Subcutaneous abdominal adipose tissue (tissue), 5 donors: ENCODE data around the gene REV1.
A peak's percentile ranks its signal among the peaks of the same experiment; 100 is the strongest.
"Not testable (repeated sequence)": the region's sequence is repeated elsewhere in the genome, so short reads cannot be mapped to it uniquely, and the experiment has no call there.

Experiments
- H3K27ac ChIP-seq: one replicate; pipeline ENCODE4 v1.7.0; 2013; ENCODE audit warnings: low read depth, mild to moderate bottlenecking, inconsistent platforms, low read length, moderate library complexity
- H3K27me3 ChIP-seq, 5 donors: one replicate each; pipeline ENCODE4 v1.7.0; 2013; ENCODE audit warnings: low read length in 5 of 5, inconsistent platforms in 1 of 5; ENCODE audit not compliant: control insufficient read depth in 5 of 5, insufficient read depth in 4 of 5
- H3K36me3 ChIP-seq, 5 donors: one replicate each; pipeline ENCODE4 v1.7.0; 2013; ENCODE audit warnings: low read length in 5 of 5; ENCODE audit not compliant: control insufficient read depth in 5 of 5, insufficient read depth in 5 of 5
- H3K4me1 ChIP-seq, 5 donors: one replicate each; pipeline ENCODE4 v1.7.0; 2013; ENCODE audit warnings: low read length in 5 of 5, mild to moderate bottlenecking in 3 of 5, moderate library complexity in 1 of 5; ENCODE audit not compliant: control insufficient read depth in 5 of 5, insufficient read depth in 5 of 5
- H3K4me3 ChIP-seq, 5 donors: one replicate each; pipeline ENCODE4 v1.7.0; 2013; ENCODE audit warnings: low read length in 5 of 5, low read depth in 1 of 5
- H3K9ac ChIP-seq, 5 donors: one replicate each; pipeline ENCODE4 v1.7.0; 2013; ENCODE audit warnings: low read length in 5 of 5, mild to moderate bottlenecking in 4 of 5, moderate library complexity in 3 of 5
- H3K9me3 ChIP-seq, 5 donors: one replicate each; pipeline ENCODE4 v1.7.0; 2013; ENCODE audit warnings: low read length in 5 of 5; ENCODE audit not compliant: control insufficient read depth in 5 of 5
- donor health status: healthy.
- donor health status: healthy.
- donor health status: healthy.
- donor health status: healthy.
- donor health status: healthy.

REV1 gene

DNA sequence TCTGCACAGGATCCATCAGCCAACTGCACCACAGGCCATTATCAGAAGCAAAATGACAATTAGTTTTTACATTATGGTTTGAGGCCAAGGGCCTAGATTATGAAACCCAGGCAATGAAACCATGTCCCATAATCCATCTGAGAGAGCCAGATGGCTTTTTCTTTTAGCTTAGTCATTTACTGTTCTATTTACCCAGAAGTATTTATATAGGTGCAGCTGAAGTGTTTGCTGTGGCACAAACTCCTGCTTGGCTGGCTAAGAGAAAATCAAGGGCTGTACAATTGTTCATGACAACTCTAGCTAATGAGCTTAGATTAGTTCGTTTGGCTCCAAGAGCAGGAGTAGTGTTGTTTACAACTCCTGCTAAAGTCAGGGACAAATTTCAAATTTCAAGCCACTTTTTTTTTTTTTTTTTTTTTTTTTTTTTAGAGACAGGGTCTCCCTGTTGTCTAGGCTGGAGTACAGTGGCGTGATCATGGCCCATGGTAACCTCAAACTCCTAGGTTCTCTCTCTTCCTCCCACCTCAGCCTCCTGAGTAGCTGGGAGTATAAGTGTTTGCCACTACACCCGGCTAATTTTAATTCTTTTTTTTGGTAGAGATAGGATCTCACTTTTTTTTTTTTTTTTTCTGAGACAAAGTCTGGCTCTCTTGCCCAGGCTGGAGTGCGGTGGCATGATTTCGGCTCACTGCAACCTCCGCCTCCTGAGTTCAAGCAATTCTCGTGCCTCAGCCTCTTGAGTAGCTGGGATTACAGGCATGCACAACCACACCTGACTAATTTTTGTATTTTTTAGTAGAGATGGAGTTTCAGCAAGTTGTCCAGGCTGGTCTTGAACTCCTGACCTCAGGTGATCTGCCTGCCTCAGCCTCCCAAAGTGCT, 18.4 kb upstream of the REV1 start:
- no peak overlapping the region for H3K27ac ChIP-seq
- no peak overlapping the region for H3K9ac ChIP-seq
- no peak overlapping the region for H3K4me3 ChIP-seq
- no peaks in the 10 kb centered on the region for H3K36me3 ChIP-seq
- H3K4me1 ChIP-seq: no peaks in the 10 kb centered on the region
- no peaks in the 10 kb centered on the region for H3K27me3 ChIP-seq
- H3K9me3 ChIP-seq: no peaks in the 10 kb centered on the region

DNA sequence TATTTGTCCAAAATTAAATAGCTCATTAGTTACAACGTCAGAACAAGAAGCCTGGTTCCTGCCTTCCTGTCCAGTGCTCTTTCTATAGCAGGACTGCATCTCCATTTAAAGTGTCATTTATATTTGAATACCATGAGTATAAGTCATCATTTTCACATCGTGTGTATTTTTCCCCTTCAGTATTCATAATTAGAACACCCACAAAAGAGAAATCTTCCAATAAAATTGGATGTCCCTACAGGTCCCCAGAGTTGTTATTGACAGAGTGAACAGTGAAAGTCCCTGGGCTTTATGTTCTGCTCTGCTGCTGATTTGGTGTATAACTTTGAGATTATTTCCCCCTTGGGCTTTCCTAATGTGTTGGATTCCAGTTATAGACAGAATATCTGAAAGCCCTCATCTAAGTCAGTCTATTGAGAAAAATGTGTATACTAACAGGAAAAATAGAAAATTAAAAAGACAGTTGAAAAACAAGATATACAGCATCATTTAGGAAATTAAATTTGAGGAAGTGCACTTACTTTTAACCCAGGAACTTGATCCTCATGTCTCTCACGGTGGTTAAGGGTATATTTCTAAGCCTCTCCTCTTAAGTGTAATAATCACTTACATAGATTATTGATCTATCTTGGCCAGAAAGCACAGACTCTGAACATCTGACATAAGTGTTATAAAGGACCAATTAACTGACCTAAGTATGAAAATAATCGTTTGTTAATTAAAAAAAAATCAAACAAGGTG, 15.2 kb upstream of the REV1 start:
- Histone ChIP-seq H3K36me3 (no peaks in the 10 kb centered on the region), H3K4me3 (no peak overlapping the region), H3K27ac (no peak overlapping the region), H3K4me1 (no peaks in the 10 kb centered on the region), H3K9me3 (no peaks in the 10 kb centered on the region), H3K27me3 (no peaks in the 10 kb centered on the region), H3K9ac (no peak overlapping the region)

DNA sequence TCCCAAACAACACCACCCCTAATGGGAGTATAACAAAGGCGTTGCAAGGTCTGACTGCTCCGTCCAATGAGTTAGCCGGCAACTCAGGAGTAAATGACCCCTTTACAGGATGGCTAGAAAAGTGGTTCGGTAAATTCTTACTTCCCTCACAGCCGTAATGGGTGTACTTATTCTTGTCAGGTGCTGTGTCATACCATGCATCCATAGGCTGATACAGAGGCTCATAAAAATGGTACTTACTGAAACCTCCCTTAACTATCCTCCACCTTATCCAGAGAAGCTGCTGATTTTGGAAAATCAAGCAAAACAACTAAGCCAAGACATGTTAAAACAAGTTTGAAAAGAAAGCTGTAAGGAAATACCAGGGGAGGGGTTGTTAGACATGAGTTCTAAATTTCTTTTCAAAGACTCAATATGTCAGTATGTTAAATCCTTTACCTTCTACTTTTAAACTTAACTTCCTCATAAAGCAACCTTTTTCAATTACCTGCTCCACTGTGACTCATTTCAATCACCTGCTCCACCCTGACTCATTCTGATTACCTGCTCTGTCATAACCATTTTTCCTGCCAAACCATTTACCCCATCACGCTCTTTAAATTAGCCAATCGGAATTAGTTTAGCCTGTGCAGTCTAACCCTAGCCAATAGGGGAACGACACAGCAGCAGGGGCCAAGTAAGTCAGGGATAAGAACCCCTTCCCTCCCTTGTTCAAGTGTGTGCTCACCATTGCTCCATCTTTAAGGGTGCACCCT, 14.0 kb upstream of the REV1 start:
- not testable (repeated sequence) for H3K4me1 ChIP-seq, H3K36me3 ChIP-seq, H3K9ac ChIP-seq, H3K4me3 ChIP-seq, H3K9me3 ChIP-seq, H3K27ac ChIP-seq, H3K27me3 ChIP-seq

DNA sequence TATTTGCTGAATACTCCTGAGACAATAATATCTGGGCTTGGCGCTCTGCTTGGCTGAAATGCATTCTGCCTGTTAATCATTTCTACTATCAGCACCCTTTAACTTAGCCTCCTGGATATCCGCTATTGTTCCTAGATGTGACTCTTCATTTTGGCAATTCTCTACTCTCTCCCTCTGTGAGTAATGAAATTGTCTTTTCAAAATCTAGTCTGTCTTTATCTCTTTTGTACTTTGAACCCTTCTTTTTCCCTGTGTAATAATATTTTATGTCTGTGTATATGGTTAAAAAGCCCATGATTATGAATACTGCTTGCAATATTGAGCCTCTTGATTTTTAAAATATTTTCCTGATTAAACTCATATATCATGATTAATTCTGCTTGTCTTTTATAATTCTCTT, 6.2 kb upstream of the REV1 start:
- peaks cover 0 to 4% (median 0%) of the 10 kb centered on the region in 5 donors for H3K27me3 ChIP-seq
- no peak overlapping the region for H3K4me3 ChIP-seq
- H3K27ac ChIP-seq: no peak overlapping the region
- H3K36me3 ChIP-seq: no peaks in the 10 kb centered on the region
- no peaks in the 10 kb centered on the region for H3K4me1 ChIP-seq
- H3K9ac ChIP-seq: no peak overlapping the region
- no peaks in the 10 kb centered on the region for H3K9me3 ChIP-seq

DNA sequence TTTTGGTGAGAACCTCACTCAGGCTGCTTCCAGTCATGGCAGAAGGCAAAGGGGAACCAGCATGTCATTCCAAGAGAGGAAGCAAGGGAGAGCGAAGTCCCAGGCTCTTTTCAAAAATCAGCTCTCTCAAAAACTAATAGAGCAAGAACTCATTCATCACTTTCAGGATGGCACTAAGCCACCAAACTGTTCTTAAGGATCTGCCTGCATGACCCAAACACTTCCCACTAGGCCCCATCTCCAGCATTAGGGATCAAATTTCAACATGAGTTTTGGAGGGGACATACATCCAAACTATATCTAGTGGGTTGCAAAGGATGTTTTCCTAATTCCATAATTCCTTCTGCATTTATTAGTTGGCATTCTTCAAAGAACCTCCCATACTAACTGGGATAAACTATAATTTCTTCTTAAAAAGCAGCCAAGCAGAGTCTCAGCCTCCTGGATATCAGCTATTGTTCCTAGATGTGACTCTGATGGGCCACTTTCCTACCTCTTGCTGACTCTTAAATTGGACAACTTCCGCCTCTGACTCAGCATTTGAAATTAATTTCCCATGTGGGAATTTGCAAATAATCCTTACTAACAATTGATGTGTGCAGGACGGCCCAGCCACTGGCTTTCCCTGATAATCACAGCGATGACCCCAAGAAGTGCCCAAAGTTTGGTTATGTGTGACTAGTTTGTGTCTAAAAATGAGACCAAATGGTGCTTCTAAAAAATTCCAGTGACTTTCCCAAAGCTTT, 5.5 kb upstream of the REV1 start:
- Histone ChIP-seq H3K4me1 (peaks cover 0 to 7% (median 5%) of the 10 kb centered on the region in 5 donors), H3K4me3 (no peak overlapping the region), H3K9me3 (no peaks in the 10 kb centered on the region), H3K36me3 (no peaks in the 10 kb centered on the region), H3K27me3 (peaks cover 0 to 4% (median 0%) of the 10 kb centered on the region in 5 donors), H3K27ac (no peak overlapping the region), H3K9ac (no peak overlapping the region)

DNA sequence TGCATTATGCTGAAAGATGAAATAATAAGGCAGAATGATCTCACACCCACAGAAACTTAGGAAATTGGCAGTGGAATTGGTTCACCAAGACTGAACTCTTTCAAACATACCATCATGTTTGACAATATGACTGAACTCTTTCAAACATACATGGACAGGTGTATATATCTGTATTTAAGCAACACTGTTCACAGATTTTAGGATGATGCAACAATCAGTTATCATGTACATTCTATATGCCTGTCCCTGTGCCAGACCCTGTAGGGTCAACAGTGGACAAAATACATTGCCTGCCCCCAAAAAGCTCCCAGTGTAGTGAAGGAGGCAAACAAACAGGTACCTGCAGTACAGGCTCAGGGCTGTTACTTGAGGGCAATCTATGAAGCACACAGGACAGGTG, 2.9 kb upstream of the REV1 start:
- Histone ChIP-seq H3K27ac (no peak overlapping the region), H3K9me3 (no peaks in the 10 kb centered on the region), H3K36me3 (no peaks in the 10 kb centered on the region), H3K9ac (no peak overlapping the region), H3K4me1 (peaks cover 0 to 21% (median 18%) of the 10 kb centered on the region in 5 donors), H3K27me3 (no peaks in the 10 kb centered on the region), H3K4me3 (no peak overlapping the region)

DNA sequence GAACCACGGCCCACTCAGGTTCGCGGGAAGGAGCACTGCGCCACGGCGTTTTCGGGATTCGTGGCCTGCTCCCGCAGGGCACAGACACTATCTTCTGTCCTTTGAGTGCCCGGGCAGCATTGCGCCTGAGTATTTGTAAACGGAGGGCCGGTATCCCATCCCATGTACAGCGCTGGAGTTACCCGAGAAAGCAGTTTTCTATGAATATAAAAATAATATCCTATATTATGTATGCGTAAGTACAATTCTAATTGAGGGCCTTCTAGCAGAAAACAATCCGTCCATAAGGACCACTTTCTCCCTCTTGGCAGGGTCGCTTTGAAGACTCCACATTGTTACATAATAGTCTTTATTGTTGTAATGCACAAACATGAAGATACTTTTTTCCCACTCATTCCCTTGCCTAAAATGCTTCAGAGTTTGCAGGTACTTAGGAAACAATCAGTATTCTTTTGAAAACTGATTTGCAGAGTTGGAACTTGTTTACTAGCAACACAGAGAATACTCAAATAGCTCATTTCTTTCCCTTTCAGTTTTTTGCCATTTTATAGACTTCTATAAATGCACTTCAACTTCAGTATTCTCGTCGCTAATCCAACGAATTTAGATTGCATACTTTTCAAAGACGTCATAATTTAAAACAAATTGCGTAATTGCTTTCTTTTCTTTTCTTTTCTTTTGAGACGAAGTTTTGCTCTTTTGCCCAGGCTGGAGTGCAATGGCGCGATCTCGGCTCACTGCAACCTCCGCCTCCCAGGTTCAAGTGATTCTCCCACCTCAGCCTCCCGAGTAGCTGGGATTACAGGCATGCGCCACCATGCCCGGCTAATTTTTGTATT, 1.0 kb upstream of the REV1 start:
- no peaks in the 10 kb centered on the region for H3K9me3 ChIP-seq
- H3K4me1 ChIP-seq: peaks cover 0 to 31% (median 25%) of the 10 kb centered on the region in 5 donors
- H3K9ac ChIP-seq: peak overlapping the region; percentile 73 to 88 (median 80)
- H3K36me3 ChIP-seq: no peaks in the 10 kb centered on the region
- H3K4me3 ChIP-seq: peak overlapping the region; percentile 43 to 95 (median 74)
- H3K27me3 ChIP-seq: no peaks in the 10 kb centered on the region
- H3K27ac ChIP-seq: peak overlapping the region; percentile 87

DNA sequence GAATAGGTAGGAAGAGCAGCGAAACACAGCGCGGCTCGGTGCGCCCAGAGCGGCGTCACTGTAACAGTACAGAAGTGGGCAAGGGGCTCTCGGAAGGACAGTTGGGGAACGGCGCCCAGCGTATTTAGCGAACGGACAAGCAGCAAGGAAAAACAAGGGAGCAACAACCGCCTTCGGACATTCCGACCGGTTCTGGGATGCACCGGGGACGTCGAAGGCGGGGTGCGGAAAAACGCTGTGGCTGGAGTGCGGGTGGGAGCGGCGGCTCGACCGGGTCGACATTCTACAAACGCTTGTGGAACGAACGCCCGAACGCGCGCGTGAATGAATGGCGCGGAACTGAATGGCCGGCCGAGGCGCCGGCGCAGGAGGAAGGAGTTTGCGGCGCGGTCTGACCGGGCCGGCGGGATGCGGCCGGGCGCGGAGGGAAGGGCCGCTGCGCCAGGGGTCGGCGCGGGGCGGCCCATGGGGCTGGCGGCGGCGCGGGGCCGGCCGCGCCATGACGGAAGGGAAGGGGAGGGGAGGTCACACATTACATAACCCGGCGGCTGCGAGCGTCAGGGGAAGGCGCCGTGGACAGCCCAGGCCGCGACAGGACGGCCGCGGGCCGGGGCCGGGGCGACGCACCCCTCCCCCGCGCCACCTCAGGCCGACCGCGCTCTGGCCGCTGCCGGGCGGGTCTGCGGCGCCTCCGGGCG, 605 bp downstream of the REV1 start:
- Histone ChIP-seq H3K4me3 (peak overlapping the region; percentile 72 to 95 (median 89)), H3K9ac (peak overlapping the region; percentile 82 to 99 (median 93)), H3K9me3 (no peaks in the 10 kb centered on the region), H3K4me1 (peaks cover 0 to 31% (median 25%) of the 10 kb centered on the region in 5 donors), H3K36me3 (no peaks in the 10 kb centered on the region), H3K27me3 (no peaks in the 10 kb centered on the region), H3K27ac (peak overlapping the region; percentile 95)
